GM21529 (cell line): Measurements from ENCODE around the gene ELK3.

Experiments
- ATAC-seq: cut with Tn5 transposase; IDR thresholded peaks from one replicate; pipeline ENCODE4 v1.9.1; 2021; ENCODE audit not compliant: unreplicated experiment

Gene ELK3

DNA sequence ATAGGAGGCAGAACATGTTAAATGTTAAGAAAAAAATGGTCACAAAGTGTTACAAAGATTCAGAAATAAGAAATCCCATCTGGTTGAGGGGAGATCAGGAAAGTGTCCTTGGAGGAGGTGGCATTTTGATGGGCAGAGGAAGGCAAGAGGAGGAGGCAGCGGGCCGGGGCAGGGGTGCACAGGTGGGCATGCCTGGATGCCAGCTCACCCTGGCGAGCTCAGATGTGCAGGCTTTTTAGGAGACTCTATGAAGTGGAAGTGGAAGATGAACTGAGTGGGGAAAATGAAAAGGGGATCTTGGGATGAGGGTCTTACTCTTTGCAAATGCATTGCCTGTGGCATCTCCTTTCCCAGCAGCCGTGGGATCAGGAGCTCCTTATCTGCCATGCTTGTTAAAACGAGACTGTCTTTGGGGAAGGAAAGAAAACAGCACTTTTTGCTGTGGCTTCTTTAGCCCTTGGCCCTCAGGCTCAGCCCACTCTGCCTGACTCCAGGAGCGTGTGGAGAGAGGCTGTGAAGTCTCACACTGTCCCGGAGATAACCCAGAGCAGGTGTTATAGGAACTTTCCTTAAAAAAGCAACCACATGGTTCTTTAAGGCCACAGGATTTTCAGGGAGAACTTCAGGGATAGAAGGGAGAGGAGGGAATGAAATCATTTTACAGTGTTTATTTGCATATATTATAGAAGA lies 62.6 kb downstream of the ELK3 start:
- ATAC-seq = no peak

DNA sequence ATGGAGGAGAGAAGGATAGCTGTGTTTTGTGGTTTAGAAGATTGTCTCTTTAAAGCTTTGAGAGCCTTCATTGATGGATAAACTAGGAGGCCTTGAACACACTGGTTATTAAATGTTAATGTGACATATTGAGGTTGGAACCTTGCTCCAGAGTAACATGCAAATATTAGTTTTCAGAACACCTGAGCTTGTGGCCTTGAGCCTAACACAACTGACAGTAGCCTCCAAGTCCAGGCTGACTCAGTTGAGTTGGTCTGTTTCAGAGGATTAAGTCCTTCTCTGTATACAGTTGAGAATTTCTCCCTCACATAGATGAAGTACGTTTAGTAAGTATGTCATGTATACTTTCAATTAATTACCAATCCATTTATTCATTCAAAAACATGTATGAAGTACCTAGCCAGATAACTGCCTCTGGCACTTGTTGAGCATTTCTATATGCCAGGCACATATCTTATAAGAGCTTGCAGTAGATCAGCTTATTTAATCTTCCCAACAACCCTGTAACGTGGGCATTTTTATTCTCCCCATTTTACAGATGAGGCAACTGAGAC lies 63.5 kb downstream of the ELK3 start:
- ATAC-seq = no peak

DNA sequence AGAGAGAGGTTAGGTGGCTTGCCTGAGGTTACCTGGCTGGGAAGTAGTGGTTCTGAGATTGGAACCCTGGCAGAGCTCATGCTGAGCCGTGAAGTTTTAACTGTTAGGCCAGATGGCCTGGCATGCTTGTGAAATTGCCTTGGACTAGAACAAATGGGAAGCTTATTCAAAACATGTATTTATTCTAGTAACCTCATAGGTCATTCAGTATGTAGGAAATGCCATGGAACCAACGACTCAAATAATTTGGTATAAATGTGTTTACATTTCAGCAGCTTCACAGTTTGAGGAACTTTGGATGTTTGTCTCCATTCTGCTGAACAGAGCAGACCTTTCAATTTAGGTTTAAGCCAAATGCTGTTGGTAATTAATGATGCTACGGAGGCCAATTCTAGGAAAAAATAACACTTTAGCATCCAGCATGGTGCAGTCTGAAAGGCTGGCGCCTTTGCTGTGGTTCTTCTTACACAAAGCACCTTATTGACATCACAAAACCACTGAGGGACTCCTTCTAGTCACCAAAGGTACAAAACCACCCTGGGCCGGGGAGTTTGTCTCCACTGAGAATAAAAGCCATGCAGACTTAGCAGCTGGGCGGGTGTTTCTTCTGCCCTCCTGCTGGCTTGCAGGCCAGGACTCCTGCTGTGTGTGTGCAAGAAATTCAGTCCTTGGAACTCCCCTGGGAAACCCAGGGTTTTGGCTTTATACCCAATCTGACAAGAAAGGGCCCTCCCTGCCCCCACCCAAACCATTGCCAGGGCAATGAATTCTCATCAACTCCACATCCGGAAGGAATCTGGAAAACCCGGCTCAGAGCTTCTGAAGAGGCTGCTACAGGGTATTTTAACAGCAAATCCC lies 64.2 kb downstream of the ELK3 start:
- ATAC-seq = no peak

DNA sequence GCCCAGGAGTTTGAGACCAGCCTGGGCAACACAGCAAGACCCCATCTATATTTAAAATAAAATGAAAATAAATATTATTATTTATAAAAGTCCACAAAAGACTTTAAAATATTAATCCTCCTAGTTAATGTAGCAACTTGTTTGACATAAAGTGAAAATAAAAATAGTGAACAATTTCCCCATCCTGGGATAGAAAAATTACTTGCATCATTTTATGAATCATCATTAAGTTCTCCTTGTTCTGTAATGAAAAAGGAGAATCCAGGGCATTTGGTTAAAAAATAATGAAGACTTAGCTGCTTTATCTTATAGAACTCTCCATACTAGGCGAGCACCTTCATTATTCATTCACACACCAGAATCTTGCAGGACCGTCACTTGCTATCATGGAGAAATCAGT lies 66.1 kb downstream of the ELK3 start:
- ATAC-seq = no peak

DNA sequence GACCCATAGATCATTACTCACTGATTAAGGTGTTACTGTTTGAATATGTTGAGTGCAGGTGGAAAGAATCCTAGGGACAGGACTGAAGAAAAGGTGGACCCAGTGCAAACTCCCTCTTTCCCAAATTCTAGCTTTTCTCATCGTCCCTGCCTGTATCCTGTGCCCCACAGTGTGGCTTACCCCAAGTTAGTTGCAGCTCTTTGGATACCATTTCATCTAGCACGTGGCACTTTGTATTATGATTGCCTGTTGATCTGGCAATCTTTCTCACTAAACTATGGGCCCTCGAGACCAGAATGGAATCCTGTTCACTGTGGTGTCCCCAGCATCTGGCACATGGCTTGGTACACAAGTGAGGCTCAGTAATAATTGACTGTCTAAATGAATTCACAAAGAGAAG lies 66.5 kb downstream of the ELK3 start:
- no peak for ATAC-seq

DNA sequence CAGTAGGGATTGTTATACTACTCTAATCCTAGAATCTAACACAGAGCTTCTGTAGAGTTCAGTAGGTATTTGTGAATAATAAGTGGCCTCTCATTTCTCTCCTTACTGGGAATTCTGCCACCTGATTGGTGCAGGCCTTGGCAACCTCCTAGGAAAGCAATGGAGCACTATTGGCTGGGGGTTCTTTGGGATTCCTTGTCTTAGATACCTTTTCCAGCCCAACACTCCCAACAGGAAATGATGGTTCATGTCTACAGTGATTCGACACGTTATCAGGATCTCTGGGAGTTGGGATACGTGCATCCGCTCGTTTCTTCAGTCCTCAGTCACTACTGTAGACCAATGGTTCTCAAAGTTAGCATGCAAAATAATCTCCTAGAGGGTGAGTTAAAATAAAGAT lies 67.4 kb downstream of the ELK3 start:
- no peak for ATAC-seq

DNA sequence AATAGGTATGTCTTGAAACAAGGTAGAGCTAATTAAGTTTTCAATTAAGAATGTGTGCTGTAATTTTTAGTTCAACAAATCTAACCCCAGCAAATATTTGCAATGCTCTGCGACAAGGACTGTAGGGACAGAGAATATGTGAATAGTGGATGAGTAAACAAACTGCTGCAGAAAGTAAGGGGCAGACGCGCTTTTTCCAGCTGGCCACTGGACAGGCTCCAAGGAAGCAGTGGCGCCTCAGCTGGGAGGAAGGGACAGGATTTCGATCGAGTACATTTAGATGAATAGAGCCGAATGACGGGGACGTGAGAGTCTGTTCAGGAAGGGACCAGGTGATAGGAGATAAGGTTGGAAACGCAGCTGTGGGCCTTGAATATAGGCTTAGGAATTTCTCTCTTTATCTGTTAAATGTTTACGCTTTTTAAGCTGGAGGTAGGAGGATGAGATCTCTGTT lies 69.3 kb downstream of the ELK3 start:
- no peak for ATAC-seq

DNA sequence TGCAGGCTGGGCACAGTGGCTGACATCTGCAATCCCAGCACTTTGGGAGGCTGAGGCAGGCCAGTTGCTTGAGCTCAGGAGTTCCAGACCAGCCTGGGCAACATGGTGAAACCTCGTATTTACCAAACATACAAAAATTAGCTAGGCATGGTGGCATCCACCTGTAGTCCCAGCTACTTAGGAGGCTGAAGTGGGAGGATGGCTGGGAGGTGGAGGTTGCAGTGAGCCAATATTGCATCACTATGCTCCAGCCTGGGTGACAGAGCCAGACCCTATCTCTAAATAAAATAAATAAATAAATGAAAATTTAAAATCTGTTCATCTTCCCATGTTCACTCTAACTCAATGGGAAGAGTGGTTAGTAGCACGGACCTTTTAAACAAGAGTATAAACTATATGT lies 71.2 kb downstream of the ELK3 start:
- ATAC-seq = no peak

DNA sequence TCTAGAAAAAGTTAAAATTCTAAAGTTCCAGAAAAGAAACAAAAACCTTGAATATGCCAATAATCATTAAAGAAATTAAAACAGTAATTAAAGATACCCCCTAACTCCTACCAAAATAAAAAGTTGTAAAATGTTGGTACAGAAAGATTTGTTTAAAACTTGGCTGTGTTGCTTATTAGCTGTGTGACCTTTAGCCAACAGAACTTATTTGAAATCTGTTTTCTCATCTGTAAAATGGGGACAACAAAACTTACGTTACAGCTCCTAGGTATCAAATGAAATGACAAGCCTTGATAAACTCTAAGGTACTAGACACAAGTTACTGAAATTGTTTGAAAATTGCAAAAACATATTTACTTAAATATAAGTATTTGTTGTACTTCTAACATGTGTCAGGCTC lies 71.7 kb downstream of the ELK3 start:
- no peak for ATAC-seq

DNA sequence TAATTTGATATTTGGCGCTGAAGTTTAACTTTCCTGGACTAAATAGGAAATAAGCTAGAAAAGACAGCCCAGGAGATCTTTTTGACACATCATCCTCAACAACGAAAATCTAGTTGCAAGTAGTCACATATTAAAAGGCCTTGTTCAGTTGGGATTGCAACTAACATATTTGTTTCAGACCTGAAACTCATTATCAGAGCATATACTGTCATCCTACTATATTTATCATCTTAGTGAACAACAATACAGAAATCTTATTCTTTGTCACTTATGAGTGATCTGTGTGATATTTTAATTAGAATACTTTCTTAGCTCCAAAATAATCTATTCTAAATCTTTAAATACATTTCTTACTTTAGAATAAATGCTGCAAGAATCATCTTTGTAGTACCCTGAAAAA lies 72.1 kb downstream of the ELK3 start:
- ATAC-seq = no peak

DNA sequence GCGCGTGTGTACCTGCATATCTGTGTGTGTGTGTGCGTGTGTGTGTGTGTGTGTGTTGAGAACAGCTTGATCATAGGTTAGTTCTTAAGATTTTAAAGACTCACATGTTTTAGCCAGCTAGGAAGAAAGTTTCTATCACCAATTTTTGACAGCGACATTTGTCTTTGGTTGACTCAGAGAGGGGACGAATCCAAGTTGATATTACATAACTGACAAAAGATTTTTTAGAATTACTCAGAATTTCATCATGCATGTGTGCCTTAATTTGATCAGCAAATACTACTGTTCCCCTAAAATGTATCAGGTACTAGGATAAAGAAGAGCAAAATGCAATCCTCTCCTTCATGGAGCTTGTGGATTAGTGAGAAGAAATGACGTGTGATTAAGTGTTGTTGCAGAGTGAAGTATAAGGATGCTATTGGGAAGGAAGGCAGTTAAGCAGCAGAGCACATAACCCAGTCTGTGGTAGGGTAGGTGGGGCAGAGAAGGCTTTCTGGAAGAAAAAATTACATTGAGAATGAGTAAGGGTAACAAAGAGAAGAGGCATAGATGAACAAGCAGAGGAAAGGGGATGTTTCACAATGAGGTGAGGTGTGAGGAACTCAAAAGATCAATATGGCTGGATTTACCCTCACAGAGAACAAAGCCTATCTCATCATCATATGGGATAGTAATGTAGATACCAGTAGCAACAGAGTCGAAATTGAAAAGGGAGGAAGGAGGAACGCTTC lies 77.5 kb downstream of the ELK3 start:
- no peak for ATAC-seq

DNA sequence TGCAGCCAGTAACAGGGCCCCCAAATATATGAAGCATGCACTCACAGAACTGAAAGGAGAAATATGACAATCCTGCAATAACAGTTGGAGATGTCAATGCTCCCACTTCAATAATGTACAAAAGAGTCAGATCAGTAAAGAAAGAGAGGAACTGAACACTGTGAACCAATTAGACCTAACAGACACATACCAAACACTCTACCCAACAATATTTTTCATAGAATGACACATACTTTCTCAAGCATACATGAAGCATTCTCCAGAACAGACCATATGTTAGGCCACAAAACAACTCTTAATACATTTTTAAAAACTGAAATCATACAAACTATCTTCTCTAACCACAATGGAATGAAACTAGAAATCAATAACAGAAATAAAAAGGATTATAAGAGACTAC lies 80.2 kb downstream of the ELK3 start:
- no peak for ATAC-seq

DNA sequence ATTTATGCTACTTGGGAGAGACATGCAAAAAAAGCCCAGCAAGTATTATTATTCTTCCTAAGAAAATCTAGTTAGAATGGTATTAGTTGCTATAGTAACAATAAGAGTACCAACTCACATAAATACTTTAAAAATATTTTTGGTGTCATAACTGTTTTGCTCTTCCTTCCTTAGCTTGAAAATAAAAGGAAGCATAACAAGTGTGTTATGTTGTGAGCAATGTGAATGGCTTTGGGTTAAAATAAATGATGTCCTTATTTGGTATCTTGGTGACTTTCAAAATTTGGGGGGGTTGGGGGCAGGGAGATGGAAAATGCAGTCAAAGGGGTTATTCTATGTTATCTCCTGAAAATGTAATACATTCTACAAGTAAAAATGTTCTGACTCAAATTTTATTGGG lies 91.0 kb downstream of the ELK3 start:
- ATAC-seq = no peak

DNA sequence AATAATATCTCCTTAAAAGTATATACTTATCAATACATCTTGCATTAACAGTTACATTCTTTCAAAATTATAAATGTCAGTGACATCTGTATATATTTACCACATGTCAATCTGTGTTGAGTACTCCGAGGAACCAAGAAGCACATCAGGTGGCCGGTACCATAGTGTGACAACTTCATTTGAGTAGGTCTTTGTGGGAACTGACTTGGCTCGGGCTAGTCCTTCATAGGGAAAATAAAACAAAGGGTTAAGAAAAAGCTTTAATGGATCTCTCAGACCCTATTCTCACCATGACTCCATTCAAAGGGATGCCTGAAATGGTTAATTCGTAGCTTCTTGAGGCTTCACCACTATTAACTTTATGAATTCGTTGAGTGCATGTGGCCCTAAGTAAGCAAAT lies 94.9 kb downstream of the ELK3 start:
- no peak for ATAC-seq

DNA sequence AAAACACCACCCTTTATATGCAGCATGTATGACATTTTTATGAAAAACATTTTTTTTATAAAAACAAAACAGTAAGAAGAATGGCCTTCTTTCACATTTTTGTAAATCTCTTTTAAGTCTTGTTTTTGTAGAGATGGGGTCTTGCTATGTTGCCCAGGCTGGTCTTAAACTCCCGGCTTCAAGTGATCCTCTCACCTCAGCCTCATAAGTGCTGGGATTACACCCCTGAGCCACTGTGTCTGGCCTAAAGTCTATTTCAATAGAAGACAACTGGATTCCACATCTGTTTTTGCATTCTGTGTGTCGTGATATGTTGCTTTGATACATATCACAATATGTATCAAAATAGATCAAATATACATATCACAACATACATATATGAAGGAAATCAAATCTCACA lies 98.9 kb downstream of the ELK3 start:
- no peak for ATAC-seq

DNA sequence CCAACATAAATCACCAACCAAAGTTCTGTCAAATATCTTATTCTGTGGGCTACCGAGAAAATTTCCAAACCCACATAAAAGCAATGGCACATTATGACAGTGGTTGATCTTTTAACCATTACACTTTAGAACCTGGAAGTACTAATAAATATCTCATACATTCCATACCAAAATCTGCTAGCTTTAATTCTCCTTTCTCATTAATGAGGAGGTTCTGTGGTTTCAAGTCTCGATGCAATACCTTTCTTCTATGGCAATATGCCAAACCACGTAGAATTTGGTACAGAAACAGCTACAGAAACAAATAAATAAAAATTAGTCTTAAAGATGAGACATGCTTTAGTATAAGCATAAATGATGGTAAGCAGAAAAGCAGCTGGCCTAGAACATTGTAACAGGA lies 100.7 kb downstream of the ELK3 start:
- ATAC-seq = no peak

DNA sequence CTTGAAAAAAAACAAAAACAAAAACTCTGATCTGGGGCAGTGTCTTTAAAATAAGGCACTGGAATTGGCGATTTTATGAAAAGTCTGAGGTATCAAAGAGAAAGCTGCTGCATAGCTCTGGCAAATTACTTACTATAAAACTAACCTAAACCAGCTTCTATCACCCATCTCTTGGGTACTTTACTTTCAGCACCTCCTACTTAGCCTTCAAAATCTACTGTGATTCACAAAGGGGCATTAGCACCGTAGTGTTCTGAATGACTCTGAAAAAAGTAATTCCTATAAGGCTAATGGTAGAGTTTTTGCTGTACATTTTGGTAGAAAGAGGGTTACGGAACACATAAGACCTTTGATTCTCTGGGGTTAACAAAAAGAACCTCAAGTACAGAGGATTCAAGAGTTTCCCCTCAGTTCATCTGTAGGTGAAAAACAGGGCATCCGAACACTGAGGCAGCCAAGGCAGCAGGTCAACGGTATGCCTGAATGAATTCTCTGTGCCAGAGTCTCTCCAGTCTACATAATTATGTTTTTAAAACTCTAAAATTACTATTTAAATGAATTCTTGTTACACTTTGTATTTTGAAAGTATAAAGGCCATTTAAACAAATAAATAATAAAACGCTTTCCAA lies 101.5 kb downstream of the ELK3 start:
- no peak for ATAC-seq

DNA sequence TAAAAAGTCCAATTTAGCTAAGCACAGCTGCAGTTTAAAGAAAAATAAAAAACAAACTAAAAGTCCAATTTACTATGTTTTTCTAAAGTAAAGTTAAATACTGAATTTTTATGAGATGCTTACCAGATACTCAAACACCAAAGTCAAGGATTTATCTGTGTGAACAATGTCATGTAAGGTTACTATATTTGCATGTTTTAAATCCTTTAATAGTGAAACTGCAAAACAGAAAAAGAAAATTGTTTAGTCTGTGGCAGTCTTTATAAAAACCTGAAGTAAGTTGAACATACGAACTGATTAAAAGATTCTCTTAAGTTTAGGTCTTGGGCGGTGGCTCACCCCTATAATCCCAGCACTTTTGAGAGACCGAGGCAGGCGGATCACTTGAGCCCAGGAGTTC lies 103.3 kb downstream of the ELK3 start:
- no peak for ATAC-seq

DNA sequence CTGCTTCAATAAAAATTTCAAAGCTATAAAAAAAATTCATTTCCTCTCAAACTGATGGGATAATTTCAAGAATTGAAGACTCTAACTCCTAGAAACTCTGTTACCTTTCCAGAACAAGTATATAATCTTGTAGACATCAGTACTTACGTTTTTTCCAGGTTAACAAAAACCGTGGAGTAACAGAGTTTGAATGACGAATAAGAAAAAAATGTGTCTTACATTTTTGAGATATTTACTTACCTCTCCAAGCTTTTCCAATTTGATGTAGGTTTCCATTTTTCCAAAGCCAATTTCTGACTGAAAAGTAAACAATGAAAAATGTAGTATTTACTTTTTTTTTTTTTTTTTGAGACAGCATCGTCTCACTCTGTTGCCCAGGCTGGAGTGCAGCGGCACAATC lies 105.9 kb downstream of the ELK3 start:
- no peak for ATAC-seq

DNA sequence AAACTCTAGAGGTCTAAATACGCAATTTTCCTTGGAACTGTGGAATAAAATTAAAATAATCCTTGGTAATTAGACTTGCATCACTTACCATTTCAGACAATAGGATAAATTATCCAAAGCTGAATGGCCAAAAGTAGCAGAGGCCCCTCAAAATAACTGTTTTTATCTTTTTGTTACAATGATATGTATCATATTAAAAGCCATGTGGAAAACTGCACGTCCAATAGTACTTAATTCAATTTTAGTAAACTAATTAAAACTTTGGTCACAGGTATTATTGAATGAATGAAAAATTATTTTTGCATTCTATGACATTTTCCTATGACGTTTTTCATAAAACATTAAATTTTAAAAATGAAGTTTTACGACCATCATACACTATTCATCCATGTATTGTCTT lies 107.6 kb downstream of the ELK3 start:
- ATAC-seq = no peak

DNA sequence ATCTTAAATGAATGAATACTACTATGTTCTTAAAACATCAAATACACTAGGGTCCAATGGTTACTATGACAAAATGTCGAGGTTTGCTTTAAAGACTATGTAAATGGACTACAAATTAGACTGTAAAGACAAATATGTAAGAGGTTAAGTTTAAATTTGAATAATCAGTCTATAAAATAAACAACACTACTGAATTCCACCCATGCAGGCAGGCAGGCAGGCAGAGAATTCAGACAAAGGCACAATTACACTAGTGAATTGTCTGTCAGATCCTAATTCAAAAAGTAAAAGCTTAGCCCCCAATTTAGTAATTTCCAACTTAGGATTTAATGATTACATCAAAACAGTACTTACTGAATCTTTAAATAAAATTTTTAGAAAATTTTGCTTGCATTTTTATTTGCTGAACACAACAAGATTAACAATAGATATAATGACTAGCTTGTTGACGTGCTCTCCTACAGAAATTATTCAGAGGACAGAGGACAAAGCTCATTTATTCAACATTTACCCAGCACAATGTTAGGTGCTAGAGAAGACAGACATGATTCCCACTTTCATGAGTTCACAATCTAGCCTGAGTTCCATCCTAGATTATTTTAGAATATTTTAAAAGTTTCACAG lies 108.6 kb downstream of the ELK3 start:
- no peak for ATAC-seq
